HG03565 (cell line): ENCODE measurements around the gene NEUROG2.
A peak's percentile ranks its signal among the peaks of the same experiment; 100 is the strongest.
"Not testable (repeated sequence)": the region's sequence is repeated elsewhere in the genome, so short reads cannot be mapped to it uniquely, and the experiment has no call there.

Experiments
- ATAC-seq: cut with Tn5 transposase; IDR thresholded peaks from one replicate; pipeline ENCODE4 v1.9.1; 2021; ENCODE audit warnings: mild to moderate bottlenecking, moderate library complexity; ENCODE audit not compliant: unreplicated experiment

NEUROG2 gene

DNA sequence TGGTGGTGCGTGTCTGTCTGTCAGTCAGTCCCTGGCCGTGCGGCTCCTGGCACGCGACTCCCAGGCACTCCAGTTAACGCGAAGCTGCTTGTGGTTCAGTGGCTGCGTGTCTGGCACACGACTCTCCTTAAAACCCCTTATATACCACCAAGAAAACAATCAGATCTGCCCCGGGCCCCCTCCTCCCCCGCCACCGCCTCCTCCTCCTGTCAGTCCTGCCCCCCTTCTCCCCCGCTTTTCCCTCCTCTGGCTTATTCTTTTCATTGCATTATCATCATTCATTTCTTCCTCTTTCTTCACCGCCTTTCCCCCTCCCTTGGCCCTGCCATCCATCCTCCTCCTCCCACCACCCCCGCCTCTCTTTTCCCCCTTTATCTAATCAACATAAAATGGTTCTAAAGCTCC, at the start of gene NEUROG2:
Gene NEUROG2 (minus strand): TSS at position 115 of the 405 bp plus-strand sequence. CDS start 705 bp downstream, outside the sequence.
- ATAC-seq, result no peak

DNA sequence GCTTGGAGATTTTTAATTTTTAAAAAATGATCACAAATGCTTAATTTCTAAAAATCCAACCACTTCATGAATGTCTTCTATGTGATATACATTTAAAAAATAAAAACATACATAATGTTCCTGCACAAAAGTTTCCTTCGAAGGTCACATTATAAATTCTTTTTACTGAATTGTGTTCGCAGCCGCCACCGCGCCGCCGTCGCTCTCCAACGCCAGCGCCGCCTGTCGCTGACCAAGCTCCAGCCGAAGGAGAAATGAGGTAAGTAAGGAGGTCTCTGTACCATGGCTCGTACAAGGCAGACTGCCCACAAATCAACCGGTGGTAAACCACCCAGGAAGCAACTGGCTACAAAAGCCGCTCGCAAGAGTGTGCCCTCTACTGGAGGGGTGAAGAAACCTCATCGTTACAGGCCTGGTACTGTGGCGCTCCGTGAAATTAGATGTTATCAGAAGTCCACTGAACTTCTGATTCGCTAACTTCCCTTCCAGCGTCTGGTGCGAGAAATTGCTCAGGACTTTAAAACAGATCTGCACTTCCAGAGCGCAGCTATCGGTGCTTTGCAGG, 48.8 kb upstream of the NEUROG2 start:
- no peak for ATAC-seq

- ATAC-seq, result no peak
Observed at GRCh38 chr4:112563431-112564200, 47.6 kb upstream of the NEUROG2 start.

DNA sequence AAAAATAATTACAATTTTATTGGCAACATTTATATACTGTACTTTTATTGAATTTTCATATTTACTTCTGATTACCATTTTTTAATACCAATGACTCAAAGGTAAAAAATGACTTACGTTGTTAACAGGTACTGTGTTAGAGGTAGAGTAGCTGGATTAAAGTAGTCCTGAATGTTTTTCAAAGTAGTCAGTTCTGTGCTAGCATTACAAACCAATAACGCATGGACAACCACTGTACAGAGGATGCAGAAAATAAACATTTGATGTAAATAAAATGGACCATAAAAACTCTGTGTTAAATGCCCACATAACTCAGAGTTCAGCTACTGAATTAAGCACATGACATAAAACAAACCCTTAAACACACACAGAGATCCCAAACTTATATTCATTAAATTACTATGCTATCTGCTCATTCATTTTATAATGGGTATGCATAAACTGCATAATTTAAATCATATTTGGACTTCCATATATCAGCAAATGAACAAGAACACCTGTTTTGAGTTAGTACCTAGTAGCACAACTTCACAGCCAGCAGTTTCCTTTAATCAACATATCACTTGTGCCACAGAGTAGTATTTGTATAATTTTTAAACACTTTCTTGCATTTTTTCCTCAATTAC, 46.4 kb upstream of the NEUROG2 start:
- ATAC-seq, result no peak

GRCh38 chr4:112560084-112560483, 44.1 kb upstream of the NEUROG2 start:
- peak; percentile 56 for ATAC-seq

DNA sequence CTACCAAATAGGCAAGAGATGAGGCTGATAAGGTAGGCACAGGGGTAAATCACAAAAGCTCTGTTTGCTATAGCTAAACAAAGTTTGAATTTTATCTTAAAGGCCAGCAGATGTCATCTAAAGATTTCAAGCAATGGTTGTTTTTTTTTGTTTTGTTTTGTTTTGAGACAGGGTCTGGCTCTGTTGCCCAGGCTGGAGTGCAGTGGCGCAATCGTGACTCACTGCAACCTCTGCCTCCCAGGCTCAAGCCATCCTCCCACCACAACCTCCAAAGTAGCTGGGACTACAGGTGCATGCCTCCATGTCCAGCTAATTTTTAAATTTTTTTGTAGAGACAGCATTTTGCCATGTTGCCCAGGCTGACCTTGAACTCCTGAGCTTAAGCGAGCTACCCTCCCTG, 43.1 kb upstream of the NEUROG2 start:
- no peak for ATAC-seq

DNA sequence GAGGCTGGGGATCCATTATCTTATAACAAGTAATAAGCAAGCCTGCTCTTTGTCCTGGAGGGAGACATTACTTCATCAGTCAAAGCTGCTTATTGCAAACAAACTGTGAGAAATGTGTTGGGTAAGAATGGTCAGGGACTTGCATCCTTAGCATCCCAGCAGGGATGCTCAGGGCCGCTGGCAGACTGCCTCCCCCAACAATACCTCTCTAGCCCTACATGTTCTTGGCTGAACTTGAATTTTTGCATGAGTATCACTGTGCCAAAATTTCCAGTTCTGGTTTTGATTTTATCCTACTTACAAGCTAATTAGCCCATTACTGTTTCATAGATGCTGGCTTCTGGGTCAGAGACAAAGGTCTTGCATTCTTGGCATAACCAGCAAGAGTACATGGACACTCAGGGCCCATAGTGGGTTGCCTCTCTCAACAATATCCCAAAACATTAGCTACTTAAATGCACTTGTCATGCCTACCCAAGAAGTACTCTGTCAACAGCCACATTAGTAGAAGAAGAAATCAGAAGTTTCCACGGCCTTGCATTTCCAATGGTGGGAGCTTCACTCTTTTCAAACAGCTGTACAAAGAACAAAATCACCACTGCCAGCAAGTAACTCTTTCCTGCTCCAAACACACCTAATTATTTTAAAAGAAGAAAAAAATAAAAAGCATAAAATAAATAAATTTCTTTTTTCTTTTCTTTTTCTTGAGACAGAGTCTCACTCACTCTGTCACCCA, 41.9 kb upstream of the NEUROG2 start:
- no peak for ATAC-seq

DNA sequence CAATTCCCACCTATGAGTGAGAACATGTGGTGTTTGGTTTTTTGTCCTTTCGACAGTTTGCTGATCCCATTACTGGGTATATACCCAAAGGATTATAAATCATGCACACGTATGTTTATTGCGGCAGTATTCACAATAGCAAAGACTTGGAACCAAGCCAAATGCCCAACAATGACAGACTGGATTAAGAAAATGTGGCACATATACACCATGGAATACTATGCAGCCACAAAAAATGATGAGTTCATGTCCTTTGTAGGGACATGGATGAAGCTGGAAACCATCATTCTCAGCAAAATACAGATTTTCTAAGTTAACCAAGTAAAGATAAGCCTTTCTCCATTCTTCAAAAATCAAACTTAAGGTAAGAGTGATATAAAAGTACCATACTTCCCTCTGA, 38.3 kb upstream of the NEUROG2 start:
- ATAC-seq, result not testable (repeated sequence)

- ATAC-seq, result no peak
Observed at GRCh38 chr4:112552668-112553067, 36.7 kb upstream of the NEUROG2 start.

- ATAC-seq, result no peak
Observed at GRCh38 chr4:112550728-112551127, 34.7 kb upstream of the NEUROG2 start.

- no peak for ATAC-seq
Observed at GRCh38 chr4:112546476-112546875, 30.5 kb upstream of the NEUROG2 start.

DNA sequence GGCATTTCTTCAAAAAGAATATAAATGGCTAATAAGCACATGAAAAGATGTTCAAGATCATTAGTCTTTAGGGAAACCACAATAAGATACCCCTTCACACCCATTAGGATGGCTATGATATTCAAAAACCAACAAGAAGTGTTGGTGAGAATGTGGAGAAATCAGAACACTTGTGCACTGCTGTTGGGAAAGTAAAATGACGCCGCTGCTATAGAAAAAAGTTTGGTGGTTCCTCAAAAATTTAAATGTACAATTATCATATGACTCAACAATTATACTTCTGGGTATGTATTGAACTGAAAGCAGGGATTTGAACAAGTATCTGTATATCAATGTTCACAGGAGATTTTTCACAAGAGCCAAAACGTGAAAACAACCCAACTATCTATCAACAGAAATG, 29.4 kb upstream of the NEUROG2 start:
- no peak for ATAC-seq

DNA sequence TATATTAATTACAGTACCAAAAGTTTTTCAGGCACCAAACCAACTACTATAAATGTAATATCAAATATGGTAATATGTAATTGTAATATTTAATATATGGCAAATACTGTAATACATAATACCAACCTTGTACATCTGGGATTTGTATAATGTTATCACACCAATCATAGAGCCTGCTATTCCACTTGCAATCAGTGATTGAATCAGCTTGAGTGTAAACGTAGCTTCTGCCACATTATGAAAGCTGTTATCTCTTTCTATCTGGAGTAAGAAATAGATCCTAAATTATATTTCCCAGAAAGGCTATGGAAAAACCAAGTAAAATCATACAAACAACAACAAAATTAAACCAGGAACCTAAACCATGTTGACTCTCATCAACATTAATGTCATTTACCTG, 24.7 kb upstream of the NEUROG2 start:
- ATAC-seq, result no peak

GRCh38 chr4:112536123-112536522, 20.1 kb upstream of the NEUROG2 start:
- no peak for ATAC-seq

DNA sequence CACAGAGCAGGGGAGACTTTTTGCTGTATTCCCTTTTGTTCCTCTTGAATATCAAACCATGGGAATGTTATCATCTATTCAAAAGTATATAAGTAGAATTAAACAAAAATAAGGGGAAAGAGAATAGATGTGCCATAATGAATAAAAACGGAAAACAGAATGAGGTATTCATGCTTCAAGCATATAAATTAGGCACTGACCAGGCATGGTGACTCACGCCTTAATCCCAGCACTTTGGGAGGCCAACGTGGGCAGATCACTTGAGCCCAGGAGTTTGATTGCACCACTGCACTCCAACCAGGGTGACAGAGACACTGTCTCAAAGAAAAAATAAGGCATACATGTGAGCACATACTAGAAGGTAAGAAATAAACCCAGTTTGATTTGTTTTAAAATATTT, 16.3 kb upstream of the NEUROG2 start:
- ATAC-seq, result no peak

DNA sequence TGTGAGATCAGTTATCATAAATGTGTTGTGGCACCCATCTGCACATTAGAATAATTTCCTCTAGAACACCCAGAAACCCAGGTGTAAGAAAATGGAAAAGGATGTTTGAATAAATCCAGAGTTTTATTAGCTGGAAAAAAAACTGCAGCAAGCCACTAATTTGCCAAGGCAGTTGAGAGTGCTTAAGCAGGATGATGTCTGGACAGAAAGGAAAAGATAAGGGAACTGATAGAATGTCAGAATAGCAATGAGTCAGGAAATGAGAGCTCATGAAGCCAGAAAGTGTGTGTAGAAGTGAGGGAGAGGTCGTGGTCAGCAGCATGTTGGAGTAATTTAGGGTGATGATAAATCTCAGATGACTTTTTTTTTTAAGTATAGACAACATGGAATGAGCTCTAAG, 15.2 kb upstream of the NEUROG2 start:
- no peak for ATAC-seq

- ATAC-seq, result no peak
Observed at GRCh38 chr4:112526061-112526460, 10.1 kb upstream of the NEUROG2 start.

DNA sequence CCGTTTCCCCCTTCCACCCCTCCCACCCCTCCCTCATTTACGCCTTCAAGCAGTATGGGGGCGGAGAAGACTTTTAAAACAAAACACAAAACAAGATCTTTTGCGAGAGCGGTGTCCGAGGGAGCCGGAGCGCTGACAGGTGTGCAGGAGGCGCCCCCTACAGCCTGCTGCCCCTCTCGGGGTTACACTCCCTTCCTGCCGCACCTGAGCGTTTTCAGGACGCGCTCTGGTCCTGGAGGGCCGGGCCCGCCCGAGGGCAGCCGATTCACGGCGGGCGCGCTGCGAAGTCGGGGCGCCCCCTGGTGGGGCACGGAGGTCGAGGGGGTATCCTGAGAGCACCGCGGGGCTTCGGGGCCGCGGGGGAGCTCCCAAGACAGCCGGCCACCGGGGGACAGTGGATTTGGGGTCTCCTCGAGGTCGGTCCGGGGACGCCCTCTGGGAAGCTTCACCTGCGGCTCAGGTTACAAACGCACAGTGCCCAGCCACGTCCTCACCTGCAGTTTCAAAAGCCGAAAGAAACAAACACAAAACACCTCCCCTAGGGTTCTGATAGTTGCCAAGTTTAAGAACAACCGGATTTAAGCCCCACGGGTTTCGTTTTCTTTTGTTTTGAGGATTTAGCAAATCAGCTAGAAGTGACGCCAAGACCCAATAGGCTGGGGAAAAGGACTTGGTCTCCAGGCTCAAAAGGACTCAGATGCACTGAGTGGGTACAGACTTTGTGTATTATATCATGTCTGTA, 8.0 kb upstream of the NEUROG2 start:
- ATAC-seq, result peak; percentile 81

DNA sequence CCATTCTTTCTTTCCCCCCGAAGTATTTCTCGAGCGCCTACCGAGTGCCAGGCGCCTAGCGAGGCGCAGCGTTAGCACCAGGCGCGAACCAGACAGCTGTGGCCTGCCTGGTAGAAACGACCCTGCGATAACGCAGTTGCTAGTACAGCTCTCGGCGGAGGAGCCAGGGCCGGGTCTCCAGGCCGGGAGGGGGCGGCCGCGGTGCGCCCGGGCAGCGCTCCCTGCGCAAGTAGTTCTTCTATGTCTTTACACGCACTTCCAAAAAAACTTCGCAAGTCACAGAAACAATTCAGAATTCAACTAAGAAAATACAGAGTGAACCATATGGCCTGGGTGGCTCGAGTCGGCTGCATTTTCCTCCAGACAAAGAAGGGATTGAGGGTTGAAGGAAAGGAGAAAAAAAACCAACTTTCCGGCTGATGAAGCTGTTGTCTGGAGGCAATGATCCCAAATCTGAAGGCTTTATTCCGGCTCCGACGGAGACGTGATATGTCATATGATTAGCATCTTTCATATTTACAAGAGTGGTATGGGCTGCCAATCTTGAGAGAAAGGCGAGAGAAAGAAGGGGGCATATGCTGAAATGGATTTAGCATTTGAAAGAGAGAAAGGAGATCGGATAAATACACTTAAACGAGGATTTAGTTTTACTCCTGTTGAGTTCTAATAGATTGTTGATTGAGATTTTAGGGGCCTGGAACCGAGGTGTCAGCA, 7.2 kb upstream of the NEUROG2 start:
- ATAC-seq, result no peak

- not testable (repeated sequence) for ATAC-seq
Observed at GRCh38 chr4:112522431-112522830, 6.5 kb upstream of the NEUROG2 start.
